Thymus (tissue), 11 donors: ENCODE measurements around the gene ADIG. TPM values are rescaled to one million over a fixed set of nuclear protein-coding genes. Genes with fewer than 3 reads are reported as not detected.

Experiments used
- DNase-seq, 9 donors: peaks; one replicate each; pipeline ENCODE4 v3.0.0-alpha.2; 2013; ENCODE audit warnings: low spot score in 9 of 9, low read depth in 6 of 9, missing footprints in 1 of 9
- H3K27ac ChIP-seq, 2 donors: one replicate each; pipeline ENCODE4 v1.5.1; 2013; ENCODE audit warnings: control low read depth in 1 of 2, low read depth in 1 of 2, low read length in 1 of 2, mild to moderate bottlenecking in 1 of 2, moderate library complexity in 1 of 2
- H3K27me3 ChIP-seq, 2 donors: one replicate each; pipeline ENCODE4 v1.5.1; 2013; ENCODE audit warnings: low read length in 1 of 2; ENCODE audit not compliant: control insufficient read depth in 2 of 2, insufficient read depth in 1 of 2
- H3K36me3 ChIP-seq, 2 donors: one replicate each; pipeline ENCODE4 v1.5.1; 2013; ENCODE audit warnings: low read length in 1 of 2, mild to moderate bottlenecking in 1 of 2, moderate library complexity in 1 of 2; ENCODE audit not compliant: control insufficient read depth in 2 of 2, insufficient read depth in 2 of 2
- H3K4me1 ChIP-seq, 2 donors: one replicate each; pipeline ENCODE4 v1.5.1; 2013; ENCODE audit warnings: low read length in 2 of 2; ENCODE audit not compliant: control insufficient read depth in 2 of 2, insufficient read depth in 2 of 2
- H3K4me3 ChIP-seq, 2 donors: one replicate each; pipeline ENCODE4 v1.5.1; 2013; ENCODE audit warnings: low read length in 2 of 2, control low read depth in 1 of 2, mild to moderate bottlenecking in 1 of 2
- H3K9me3 ChIP-seq, 2 donors: one replicate each; pipeline ENCODE4 v1.5.1; 2013; ENCODE audit warnings: low read length in 1 of 2, mild to moderate bottlenecking in 1 of 2; ENCODE audit not compliant: control insufficient read depth in 2 of 2, insufficient read depth in 1 of 2
- WGBS: extraction: QIAGEN DNeasy Blood & Tissue Kit; methylation state at CpG from one replicate; pipeline ENCODE4 v1.1.7; 2013; 5-methylcytosine and 5-hydroxymethylcytosine counted together
- polyA plus RNA-seq: library from polyadenylated mRNA; stranded (reverse); fragments of 200-250 nt; gene quantifications from one replicate; pipeline ENCODE4 v1.2.3, GENCODE V29; 2013
- total RNA-seq: library from RNA; stranded (reverse); fragments of 120-200 nt; gene quantifications from one replicate; pipeline ENCODE4 v1.2.4, GENCODE V29; 2013
- donor health status: healthy.

Gene ADIG
- total and polyA plus RNA-seq, 2 donors: not detected

DNA sequence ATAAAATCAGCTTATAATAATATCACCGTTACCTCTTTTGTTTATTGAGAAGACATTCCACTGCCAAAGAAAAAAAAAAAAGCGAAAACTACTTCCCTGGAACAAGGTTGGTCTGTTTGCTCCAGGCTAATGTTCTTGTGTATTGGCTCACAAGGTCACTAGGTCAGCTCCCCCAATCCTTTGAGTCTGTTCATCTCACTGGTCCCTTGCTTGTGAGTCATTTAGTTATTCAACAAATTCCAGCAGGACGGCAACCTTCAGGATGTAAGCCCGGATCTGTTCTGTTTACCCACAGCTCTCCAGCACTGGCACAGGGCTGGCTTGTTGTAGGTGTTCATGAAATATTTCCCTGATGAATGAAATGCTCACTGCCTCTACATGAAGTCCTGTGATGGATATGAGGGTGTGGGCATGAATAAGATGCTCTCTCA lies 23.9 kb downstream of the ADIG start:
- no peak overlapping the region for H3K27ac ChIP-seq
- no peaks in the 10 kb centered on the region for H3K36me3 ChIP-seq
- no peaks in the 10 kb centered on the region for H3K9me3 ChIP-seq
- WGBS: 70% methylated on average over 4 of the region's 4 CpGs
- DNase-seq: no peak
- H3K4me1 ChIP-seq: no peaks in the 10 kb centered on the region
- H3K4me3 ChIP-seq: no peak overlapping the region
- H3K27me3 ChIP-seq: peaks cover 11 to 52% of the 10 kb centered on the region in 2 donors

DNA sequence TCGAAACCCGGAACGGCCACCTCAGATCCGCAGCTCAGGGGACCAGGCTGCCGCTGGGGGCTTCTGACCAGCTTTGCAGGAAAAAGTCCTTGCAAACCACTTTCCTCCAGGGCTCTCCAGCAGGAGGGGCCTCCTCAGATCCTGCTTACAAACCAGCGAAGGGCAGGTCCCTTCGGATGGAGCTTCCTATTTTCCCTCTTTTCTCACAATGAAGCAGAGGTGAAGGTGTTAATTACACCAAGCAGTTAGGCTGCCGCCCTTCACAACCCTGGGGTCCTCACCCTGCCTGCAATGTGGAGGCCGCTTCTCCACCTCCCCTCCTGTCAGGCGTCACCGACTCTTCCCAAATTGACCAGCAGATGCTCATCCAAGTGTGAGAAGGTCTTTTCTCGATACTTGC lies 26.4 kb downstream of the ADIG start:
- no peaks in the 10 kb centered on the region for H3K4me1 ChIP-seq
- DNase-seq: no peak
- 41% methylated on average over 12 of the region's 12 CpGs for WGBS
- H3K9me3 ChIP-seq: no peaks in the 10 kb centered on the region
- H3K27me3 ChIP-seq: peaks cover 6 to 28% of the 10 kb centered on the region in 2 donors
- no peak overlapping the region for H3K4me3 ChIP-seq
- H3K36me3 ChIP-seq: no peaks in the 10 kb centered on the region
- H3K27ac ChIP-seq: no peak overlapping the region

DNA sequence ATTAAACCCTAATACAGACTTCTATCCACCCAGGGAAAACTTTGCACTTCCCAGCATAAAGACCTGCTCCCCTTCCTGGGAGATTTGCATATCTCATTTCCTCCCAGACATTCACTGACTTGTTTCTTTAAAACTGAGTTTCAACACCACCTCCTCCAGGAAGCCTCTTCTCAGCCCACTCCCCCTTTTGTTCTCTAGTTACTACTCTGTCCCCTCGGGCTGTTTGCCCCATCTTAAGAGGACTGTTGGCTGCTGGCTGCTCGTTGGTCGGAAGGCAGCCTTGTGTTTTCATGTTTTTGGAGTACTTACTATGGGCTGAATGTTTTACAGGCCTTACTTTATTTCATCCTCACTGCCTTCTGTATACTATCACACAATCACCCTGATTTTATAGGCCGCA lies 27.2 kb downstream of the ADIG start:
- Histone ChIP-seq H3K27ac (no peak overlapping the region), H3K9me3 (no peaks in the 10 kb centered on the region), H3K36me3 (no peaks in the 10 kb centered on the region), H3K4me3 (no peak overlapping the region), H3K27me3 (peaks cover 4 to 21% of the 10 kb centered on the region in 2 donors), H3K4me1 (no peaks in the 10 kb centered on the region)
- WGBS: 82% methylated on average over 4 of the region's 4 CpGs
- DNase-seq: no peak

DNA sequence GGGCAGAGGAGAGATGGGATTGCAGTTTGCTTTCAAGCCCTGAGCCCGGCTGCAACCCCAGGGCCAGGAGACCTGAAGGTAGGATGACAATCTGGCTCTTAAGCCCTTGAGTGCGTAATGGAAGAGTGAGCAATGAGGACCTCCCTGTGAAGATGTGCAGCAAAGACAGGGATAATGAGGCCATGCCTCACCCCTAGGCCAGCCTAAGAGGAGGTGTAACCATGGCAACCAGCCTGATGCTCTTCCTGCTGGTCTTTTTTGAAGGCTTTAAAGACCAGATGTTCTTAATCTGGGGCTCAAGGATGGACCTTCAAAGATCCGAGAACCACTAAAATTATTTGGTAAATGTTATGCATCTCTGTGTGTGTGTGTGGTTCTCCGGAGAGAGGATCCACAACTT lies 28.8 kb downstream of the ADIG start:
- H3K9me3 ChIP-seq: no peaks in the 10 kb centered on the region
- 93% methylated on average over 4 of the region's 4 CpGs for WGBS

DNA sequence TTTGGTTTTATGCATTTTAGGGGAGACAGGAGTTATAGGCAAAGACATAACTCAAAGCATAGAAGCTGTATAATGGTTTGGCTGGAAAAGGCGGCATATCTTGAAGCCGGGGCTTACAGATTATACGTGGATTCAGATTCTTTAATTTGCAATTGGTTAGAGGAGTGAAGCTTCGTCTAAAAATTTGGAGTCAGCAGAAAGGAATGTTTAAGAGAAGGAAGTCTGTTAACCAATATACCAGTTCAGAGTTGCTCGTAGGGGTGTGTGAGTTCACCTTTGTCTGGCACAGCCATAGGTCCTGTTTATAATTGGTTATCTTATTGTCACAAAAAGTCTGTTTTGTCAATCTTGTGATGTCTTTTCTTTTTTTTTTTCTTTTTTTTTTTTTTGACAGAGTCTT lies 29.5 kb downstream of the ADIG start:
- no peaks in the 10 kb centered on the region for H3K9me3 ChIP-seq
- WGBS: 90% methylated on average over 5 of the region's 5 CpGs
- H3K27me3 ChIP-seq: peaks cover 4 to 18% of the 10 kb centered on the region in 2 donors
- no peak for DNase-seq
- H3K4me1 ChIP-seq: no peaks in the 10 kb centered on the region
- no peak overlapping the region for H3K27ac ChIP-seq
- no peak overlapping the region for H3K4me3 ChIP-seq
- no peaks in the 10 kb centered on the region for H3K36me3 ChIP-seq

More for the DNA sequence above, 28.8 kb downstream of the ADIG start:
- DNase-seq: no peak
- no peak overlapping the region for H3K4me3 ChIP-seq
- H3K36me3 ChIP-seq: no peaks in the 10 kb centered on the region
- H3K27me3 ChIP-seq: peaks cover 4 to 18% of the 10 kb centered on the region in 2 donors
- H3K27ac ChIP-seq: no peak overlapping the region
- H3K4me1 ChIP-seq: no peaks in the 10 kb centered on the region

DNA sequence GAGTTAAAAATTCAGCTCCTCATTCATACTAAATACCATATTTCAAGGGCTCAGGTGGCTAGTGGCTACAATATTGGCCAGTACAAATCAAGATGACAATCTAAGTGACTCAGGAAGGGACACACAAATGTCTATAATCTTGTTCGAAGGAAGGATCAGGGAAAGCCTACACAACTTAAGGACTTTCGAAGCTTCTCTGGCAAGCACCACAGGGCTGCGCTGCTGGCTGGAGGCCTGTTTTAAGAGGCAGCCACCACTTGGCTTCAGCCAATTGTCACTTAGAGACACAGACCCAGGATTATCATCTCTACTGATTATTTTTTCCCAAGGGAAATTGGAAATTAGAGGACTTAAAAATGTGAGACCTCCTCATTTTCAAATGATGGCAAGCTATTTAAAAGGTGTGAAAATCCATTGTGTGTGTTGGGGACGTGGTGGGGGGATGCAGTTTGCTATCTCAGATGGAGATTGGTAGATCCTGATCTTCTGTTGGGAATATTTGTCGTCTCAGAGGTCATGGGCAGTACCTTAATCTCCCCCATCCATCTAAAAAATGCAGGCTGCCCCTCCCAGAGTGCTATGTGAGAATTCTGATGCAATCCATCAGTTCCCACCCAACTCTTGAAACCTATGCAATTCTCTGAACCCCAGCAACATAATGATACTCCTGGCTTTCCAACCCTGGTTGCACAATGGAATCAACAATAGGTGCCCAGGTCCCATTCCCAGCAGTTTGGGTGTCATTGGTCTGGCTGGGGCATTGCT lies 31.9 kb downstream of the ADIG start:
- WGBS: 80% methylated on average over 5 of the region's 5 CpGs
- Histone ChIP-seq H3K9me3 (no peaks in the 10 kb centered on the region), H3K4me1 (no peaks in the 10 kb centered on the region)

DNA sequence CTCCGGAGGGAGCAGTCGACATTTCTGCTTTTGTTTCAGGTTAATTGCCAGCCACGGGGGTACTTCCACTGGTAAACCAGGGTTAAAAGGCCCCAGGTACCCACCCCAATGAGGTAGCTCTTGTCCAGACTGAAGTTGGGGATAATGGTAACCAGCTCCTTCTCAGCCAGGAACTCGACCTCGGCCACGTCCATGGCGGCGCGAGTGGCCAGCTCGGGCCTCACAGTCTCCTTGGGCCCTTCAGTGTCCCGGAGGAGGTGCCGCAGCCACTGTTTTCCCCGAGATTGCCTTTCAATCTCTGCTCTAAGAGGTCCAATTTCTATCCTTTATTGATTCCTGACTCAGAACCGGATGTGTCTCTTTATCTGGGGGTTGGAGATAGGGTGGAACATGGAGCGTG lies 34.3 kb downstream of the ADIG start:
- 93% methylated on average over 15 of the region's 15 CpGs for WGBS
- Histone ChIP-seq H3K36me3 (no peaks in the 10 kb centered on the region), H3K27me3 (peaks cover 0 to 2% of the 10 kb centered on the region in 2 donors), H3K9me3 (no peaks in the 10 kb centered on the region), H3K4me3 (no peak overlapping the region), H3K4me1 (no peaks in the 10 kb centered on the region), H3K27ac (no peak overlapping the region)
- DNase-seq: no peak

More for the DNA sequence above, 31.9 kb downstream of the ADIG start:
- no peak for DNase-seq
- no peaks in the 10 kb centered on the region for H3K36me3 ChIP-seq
- H3K27me3 ChIP-seq: peaks cover 0 to 6% of the 10 kb centered on the region in 2 donors
- no peak overlapping the region for H3K27ac ChIP-seq
- no peak overlapping the region for H3K4me3 ChIP-seq

DNA sequence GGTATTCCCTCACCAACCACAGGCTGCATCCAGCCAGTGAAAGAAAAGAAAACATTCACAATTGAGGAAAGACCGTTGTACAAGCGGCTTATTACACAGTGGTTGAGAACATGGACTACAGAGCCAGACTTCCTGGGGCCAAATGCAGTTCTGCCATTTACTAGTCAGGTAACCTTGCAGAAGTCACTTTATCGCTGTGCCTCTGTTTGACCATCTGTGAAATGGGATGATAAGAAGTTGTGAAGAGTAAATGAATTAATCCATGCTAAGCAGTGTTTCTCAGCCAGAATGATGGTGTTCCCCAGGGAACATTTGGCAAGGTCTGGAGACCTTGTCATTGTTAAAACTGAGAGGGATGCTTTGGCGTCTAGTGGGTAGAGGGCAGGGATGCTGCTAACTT lies 35.5 kb downstream of the ADIG start:
- H3K27ac ChIP-seq: no peak overlapping the region
- no peaks in the 10 kb centered on the region for H3K4me1 ChIP-seq
- WGBS: 91% methylated on average over 4 of the region's 4 CpGs
- DNase-seq: no peak
- H3K4me3 ChIP-seq: no peak overlapping the region
- peaks cover 0 to 7% of the 10 kb centered on the region in 2 donors for H3K27me3 ChIP-seq
- no peaks in the 10 kb centered on the region for H3K36me3 ChIP-seq
- H3K9me3 ChIP-seq: no peaks in the 10 kb centered on the region

DNA sequence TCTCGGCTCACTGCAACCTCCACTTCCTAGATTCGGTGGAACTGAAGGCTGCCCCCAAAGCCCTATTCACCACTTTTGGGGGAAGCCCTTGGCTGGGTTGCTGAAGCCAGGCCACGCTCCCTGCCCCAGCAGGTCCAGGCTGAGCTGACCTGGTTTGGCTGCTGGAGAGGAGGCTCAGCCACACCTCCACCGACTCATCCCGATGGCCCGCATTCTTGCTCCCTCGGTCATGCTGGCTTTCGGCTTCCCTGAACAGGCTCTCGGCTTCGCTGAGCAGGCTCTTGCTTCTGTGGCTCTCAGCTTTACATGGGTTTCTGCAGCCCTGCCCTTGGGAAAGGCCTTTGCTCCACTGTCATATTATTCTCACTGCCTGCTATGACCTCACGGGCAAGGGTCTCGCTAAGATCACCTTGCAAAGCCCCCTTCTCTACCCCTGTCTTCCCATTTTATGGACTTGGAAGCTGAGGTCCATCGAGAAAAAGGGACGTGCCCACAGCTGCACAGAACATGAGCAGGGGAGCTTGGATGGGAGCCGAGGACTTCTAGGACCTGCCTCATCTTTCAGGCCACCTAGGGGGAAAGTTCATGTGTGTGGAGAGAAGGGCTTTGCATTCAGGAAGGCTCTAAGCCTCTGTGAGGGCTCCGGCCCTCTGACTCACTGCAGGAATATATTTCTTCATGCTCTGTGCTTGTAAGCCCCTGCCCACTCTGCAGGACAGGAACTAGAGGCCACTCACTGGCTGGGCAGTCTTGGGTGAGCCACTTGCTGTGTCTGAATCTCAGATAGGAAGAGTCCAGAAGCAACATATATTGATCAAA lies 36.2 kb downstream of the ADIG start:
- Histone ChIP-seq H3K4me1 (no peaks in the 10 kb centered on the region), H3K36me3 (no peaks in the 10 kb centered on the region), H3K9me3 (no peaks in the 10 kb centered on the region), H3K27ac (no peak overlapping the region), H3K4me3 (no peak overlapping the region), H3K27me3 (peaks cover 0 to 7% of the 10 kb centered on the region in 2 donors)
- WGBS: 78% methylated on average over 16 of the region's 16 CpGs
- DNase-seq: no peak
